ENCODE measurements around the gene N4BP3. TPM values are rescaled to one million over a fixed set of nuclear protein-coding genes. Genes with fewer than 3 reads are reported as not detected.

N4BP3 gene
- total RNA-seq, result 1 to 10 TPM; 3.9 to 6.4 (median 5.6) TPM

- H3K27ac ChIP-seq, result peak within 1 kb of the TSS in 1 of 3 donors; percentile 47
- H3K9me3 ChIP-seq, result no peaks in the 10 kb centered on the region
- H3K36me3 ChIP-seq, result no peaks in the 10 kb centered on the region
- intact Hi-C loops (cut with DNase I), result no loop called here
- 3% methylated on average over 17 to 21 of the region's 96 CpGs for WGBS, 2 donors
- peaks cover 8 to 9% of the 10 kb centered on the region in 2 donors for H3K4me1 ChIP-seq
- no peaks in the 10 kb centered on the region for H3K27me3 ChIP-seq
- peak; percentile 80 to 83 for DNase-seq
- H3K4me3 ChIP-seq (replicated peaks in 1 of 3), result peak within 1 kb of the TSS in 2 of 3 donors; percentile 39 to 59
- peak in 1 of 2 donors; percentile 24 for TF ChIP-seq POLR2A (IDR thresholded peaks at IDR 0.05)
- no peak for TF ChIP-seq CTCF (IDR thresholded peaks at IDR 0.05)
Measured at GRCh38 chr5:178113141-178113787, at the start of gene N4BP3. N4BP3 (plus strand) TSS chr5:178113532; CDS start chr5:178119584, 6,052 bp downstream.

- Histone ChIP-seq H3K27me3 (no peaks in the 10 kb centered on the region), H3K27ac (no peak overlapping the region), H3K4me3 (replicated peaks in 1 of 3) (no peak overlapping the region), H3K9me3 (no peaks in the 10 kb centered on the region), H3K4me1 (no peaks in the 10 kb centered on the region), H3K36me3 (no peaks in the 10 kb centered on the region)
- intact Hi-C loops (cut with DNase I), result no loop called here
- WGBS, 2 donors, result 68 to 70% methylated on average over 6 of the region's 6 CpGs
- no peak for DNase-seq
- TF ChIP-seq POLR2A (IDR thresholded peaks at IDR 0.05), result no peak
- TF ChIP-seq CTCF (IDR thresholded peaks at IDR 0.05), result no peak
Measured at GRCh38 chr5:178067755-178068154, 45.6 kb upstream of the N4BP3 start.

GRCh38 chr5:178068293-178068692 lies 45.0 kb upstream of the N4BP3 start:
- intact Hi-C loops (cut with DNase I), result no loop called here
- WGBS, 2 donors, result 59 to 68% methylated on average over 3 to 5 of the region's 5 CpGs
- no peaks in the 10 kb centered on the region for H3K9me3 ChIP-seq
- H3K27ac ChIP-seq, result no peak overlapping the region
- DNase-seq, result no peak
- no peaks in the 10 kb centered on the region for H3K4me1 ChIP-seq
- no peak overlapping the region for H3K4me3 ChIP-seq (replicated peaks in 1 of 3)
- no peaks in the 10 kb centered on the region for H3K27me3 ChIP-seq
- H3K36me3 ChIP-seq, result no peaks in the 10 kb centered on the region
- TF ChIP-seq CTCF (IDR thresholded peaks at IDR 0.05) (no peak), POLR2A (IDR thresholded peaks at IDR 0.05) (no peak)

GRCh38 chr5:178069909-178070308 lies 43.4 kb upstream of the N4BP3 start:
- Histone ChIP-seq H3K4me3 (replicated peaks in 1 of 3) (no peak overlapping the region), H3K4me1 (no peaks in the 10 kb centered on the region), H3K9me3 (no peaks in the 10 kb centered on the region), H3K27ac (no peak overlapping the region), H3K27me3 (no peaks in the 10 kb centered on the region), H3K36me3 (no peaks in the 10 kb centered on the region)
- peak in 1 of 2 donors; percentile 12 for DNase-seq
- intact Hi-C loops (cut with DNase I), result no loop called here
- 46 to 50% methylated on average over 3 to 5 of the region's 5 CpGs for WGBS, 2 donors
- TF ChIP-seq CTCF (IDR thresholded peaks at IDR 0.05) (no peak), POLR2A (IDR thresholded peaks at IDR 0.05) (no peak)

- no peak overlapping the region for H3K4me3 ChIP-seq (replicated peaks in 1 of 3)
- TF ChIP-seq POLR2A (IDR thresholded peaks at IDR 0.05) (no peak), CTCF (IDR thresholded peaks at IDR 0.05) (no peak)
- 73 to 82% methylated on average over 4 of the region's 4 CpGs for WGBS, 2 donors
- no peaks in the 10 kb centered on the region for H3K9me3 ChIP-seq
- intact Hi-C loops (cut with DNase I), result no loop called here
- H3K27me3 ChIP-seq, result no peaks in the 10 kb centered on the region
- no peak for DNase-seq
- no peak overlapping the region for H3K27ac ChIP-seq
- no peaks in the 10 kb centered on the region for H3K4me1 ChIP-seq
- H3K36me3 ChIP-seq, result no peaks in the 10 kb centered on the region
Measured at GRCh38 chr5:178071108-178071507, 42.2 kb upstream of the N4BP3 start.
